Mesenchymal stem cell (in vitro differentiated cells and primary cell): Measurements from ENCODE around the gene MAGI3.

Experiments
- DNase-seq: peaks from one replicate; pipeline ENCODE4 v3.0.0-alpha.2; 2013
- H2AFZ ChIP-seq: one replicate; pipeline ENCODE4 v1.6.1; 2013; ENCODE audit warnings: low read depth, mild to moderate bottlenecking, control low read depth, inconsistent platforms, low read length, moderate library complexity
- H2AK5ac ChIP-seq: 2 replicates; pipeline ENCODE4 v1.6.1; 2013; ENCODE audit warnings: low read length, moderate library complexity, mild to moderate bottlenecking, inconsistent platforms; ENCODE audit not compliant: severe bottlenecking
- H2BK120ac ChIP-seq: one replicate; pipeline ENCODE4 v1.6.1; 2013; ENCODE audit warnings: low read depth, mild to moderate bottlenecking, inconsistent platforms, low read length, moderate library complexity
- H2BK12ac ChIP-seq, 2 experiments: one replicate each; pipeline ENCODE4 v1.6.1; 2013; ENCODE audit warnings: inconsistent platforms in 2 of 2, low read length in 2 of 2, mild to moderate bottlenecking in 2 of 2, moderate library complexity in 2 of 2, control low read depth in 1 of 2
- H2BK15ac ChIP-seq: one replicate; pipeline ENCODE4 v1.6.1; 2013; ENCODE audit warnings: mild to moderate bottlenecking, low read depth, inconsistent platforms; ENCODE audit not compliant: poor library complexity, severe bottlenecking
- H2BK5ac ChIP-seq: 2 replicates; pipeline ENCODE4 v1.6.1; 2013; ENCODE audit warnings: low read depth, mild to moderate bottlenecking, low read length, control low read depth, inconsistent platforms; ENCODE audit not compliant: poor library complexity, severe bottlenecking
- H3K14ac ChIP-seq, 2 experiments: one replicate each; pipeline ENCODE4 v1.6.1; 2013; ENCODE audit warnings: inconsistent platforms in 2 of 2, low read length in 2 of 2, control low read depth in 1 of 2, mild to moderate bottlenecking in 1 of 2, moderate library complexity in 1 of 2
- H3K18ac ChIP-seq, 2 experiments: one replicate each; pipeline ENCODE4 v1.6.1; 2013; ENCODE audit warnings: inconsistent platforms in 2 of 2, low read length in 2 of 2, control low read depth in 1 of 2, low read depth in 1 of 2, mild to moderate bottlenecking in 1 of 2
- H3K23ac ChIP-seq, 2 experiments: one replicate each; pipeline ENCODE4 v1.6.1; 2013; ENCODE audit warnings: inconsistent platforms in 2 of 2, low read length in 2 of 2, mild to moderate bottlenecking in 2 of 2, moderate library complexity in 2 of 2, control low read depth in 1 of 2
- H3K27ac ChIP-seq: 2 replicates; pipeline ENCODE4 v1.5.1; 2013; ENCODE audit warnings: mild to moderate bottlenecking, moderate library complexity, low read length, control low read depth, inconsistent platforms; ENCODE audit not compliant: poor library complexity, severe bottlenecking
- H3K27me3 ChIP-seq, 2 experiments: 2 replicates each; pipeline versions ENCODE4 v1.6.1 to v1.7.0; 2013; ENCODE audit warnings: low read length in 2 of 2, mild to moderate bottlenecking in 2 of 2, moderate library complexity in 2 of 2, control low read depth in 1 of 2, inconsistent platforms in 1 of 2; ENCODE audit not compliant: control insufficient read depth in 1 of 2, insufficient read depth in 1 of 2
- H3K36me3 ChIP-seq, 2 experiments: 2 replicates each; pipeline versions ENCODE4 v1.6.1 to v1.7.0; 2013; ENCODE audit warnings: low read length in 2 of 2, control low read depth in 1 of 2, inconsistent platforms in 1 of 2, low read depth in 1 of 2, mild to moderate bottlenecking in 1 of 2; ENCODE audit not compliant: insufficient read depth in 2 of 2, control insufficient read depth in 1 of 2
- H3K4ac ChIP-seq, 2 experiments: one replicate each; pipeline ENCODE4 v1.6.1; 2013; ENCODE audit warnings: inconsistent platforms in 2 of 2, low read length in 2 of 2, mild to moderate bottlenecking in 2 of 2, moderate library complexity in 2 of 2, control low read depth in 1 of 2, low read depth in 1 of 2
- H3K4me1 ChIP-seq: 2 replicates; pipeline ENCODE4 v1.6.1; 2013; ENCODE audit warnings: low read depth, low read length, control low read depth; ENCODE audit not compliant: control insufficient read depth, insufficient read depth
- H3K4me2 ChIP-seq: 2 replicates; pipeline ENCODE4 v1.6.1; 2013; ENCODE audit warnings: low read length, mild to moderate bottlenecking, inconsistent platforms; ENCODE audit not compliant: poor library complexity, severe bottlenecking
- H3K4me3 ChIP-seq, 2 experiments: 2 replicates each; pipeline versions ENCODE4 v1.5.1 to v1.7.0; 2013; ENCODE audit warnings: low read length in 2 of 2, mild to moderate bottlenecking in 2 of 2, control low read depth in 1 of 2, low read depth in 1 of 2; ENCODE audit not compliant: insufficient read depth in 1 of 2
- H3K79me1 ChIP-seq: replicated peaks from 2 replicates; pipeline ENCODE4 v1.6.1; 2013; ENCODE audit warnings: mild to moderate bottlenecking, control low read depth, low read length, inconsistent platforms; ENCODE audit not compliant: poor library complexity, severe bottlenecking
- H3K9ac ChIP-seq: 2 replicates; pipeline ENCODE4 v1.7.0; 2013; ENCODE audit warnings: mild to moderate bottlenecking, low read length, moderate library complexity
- H3K9me3 ChIP-seq: 2 replicates; pipeline ENCODE4 v1.7.0; 2013; ENCODE audit warnings: mild to moderate bottlenecking, low read length; ENCODE audit not compliant: control insufficient read depth
- H4K8ac ChIP-seq: one replicate; pipeline ENCODE4 v1.6.1; 2013; ENCODE audit warnings: inconsistent platforms, mild to moderate bottlenecking, low read length, moderate library complexity
- H4K91ac ChIP-seq: one replicate; pipeline ENCODE4 v1.6.1; 2013; ENCODE audit warnings: mild to moderate bottlenecking, low read length, inconsistent platforms
- WGBS: methylation state at CpG from one replicate; pipeline ENCODE4 v1.1.7; 2013; ENCODE audit warnings: mixed read lengths; 5-methylcytosine and 5-hydroxymethylcytosine counted together

The MAGI3 gene

GRCh38 chr1:113369699-113370098 lies 20.6 kb upstream of the MAGI3 start:
- Histone ChIP-seq H3K18ac (no peak overlapping the region), H3K23ac (no peak overlapping the region), H2BK120ac (no peak overlapping the region), H2AK5ac (no peak overlapping the region), H3K9ac (no peak overlapping the region), H3K27ac (no peak overlapping the region), H2BK5ac (no peak overlapping the region), H4K91ac (no peak overlapping the region), H3K4me2 (no peak overlapping the region), H3K4me1 (no peaks in the 10 kb centered on the region), H3K79me1 (no peaks in the 10 kb centered on the region), H3K14ac (no peak overlapping the region), H2BK12ac (no peak overlapping the region), H2BK15ac (no peak overlapping the region), H3K4ac (no peak overlapping the region), H4K8ac (no peak overlapping the region), H3K27me3 (no peaks in the 10 kb centered on the region), H3K36me3 (no peaks in the 10 kb centered on the region), H2AFZ (no peak overlapping the region), H3K4me3 (no peak overlapping the region), H3K9me3 (no peaks in the 10 kb centered on the region)
- DNase-seq: no peak
- WGBS: 97% methylated on average over 1 of the region's 1 CpG

- H2AFZ ChIP-seq: no peak overlapping the region
- no peak for DNase-seq
- H2BK5ac ChIP-seq: no peak overlapping the region
- no peak overlapping the region for H3K4me3 ChIP-seq
- no peaks in the 10 kb centered on the region for H3K36me3 ChIP-seq
- H2BK120ac ChIP-seq: no peak overlapping the region
- H2BK15ac ChIP-seq: no peak overlapping the region
- no peak overlapping the region for H3K4me2 ChIP-seq
- no peak overlapping the region for H4K91ac ChIP-seq
- no peaks in the 10 kb centered on the region for H3K27me3 ChIP-seq
- H3K23ac ChIP-seq: no peak overlapping the region
- no peak overlapping the region for H3K4ac ChIP-seq
- no peak overlapping the region for H3K9ac ChIP-seq
- no peaks in the 10 kb centered on the region for H3K4me1 ChIP-seq
- H3K27ac ChIP-seq: no peak overlapping the region
- no peak overlapping the region for H3K18ac ChIP-seq
- no peak overlapping the region for H4K8ac ChIP-seq
- no peak overlapping the region for H2BK12ac ChIP-seq
- 84% methylated on average over 3 of the region's 3 CpGs for WGBS
- H3K79me1 ChIP-seq: no peaks in the 10 kb centered on the region
- H2AK5ac ChIP-seq: no peak overlapping the region
- no peak overlapping the region for H3K14ac ChIP-seq
- no peaks in the 10 kb centered on the region for H3K9me3 ChIP-seq
These were observed 19.4 kb upstream of the MAGI3 start for GRCh38 chr1:113370868-113371267.

- Histone ChIP-seq H3K18ac (no peak overlapping the region), H4K8ac (no peak overlapping the region), H2BK5ac (no peak overlapping the region), H3K9me3 (no peaks in the 10 kb centered on the region), H2AFZ (no peak overlapping the region), H3K79me1 (no peaks in the 10 kb centered on the region), H3K27ac (no peak overlapping the region), H3K14ac (no peak overlapping the region), H2AK5ac (no peak overlapping the region), H3K23ac (no peak overlapping the region), H3K4me1 (no peaks in the 10 kb centered on the region), H2BK120ac (no peak overlapping the region), H4K91ac (no peak overlapping the region), H2BK15ac (no peak overlapping the region), H3K4me3 (no peak overlapping the region), H3K4me2 (no peak overlapping the region), H2BK12ac (no peak overlapping the region), H3K4ac (no peak overlapping the region), H3K36me3 (no peaks in the 10 kb centered on the region), H3K9ac (no peak overlapping the region), H3K27me3 (no peaks in the 10 kb centered on the region)
- WGBS: no CpG with 5 or more reads among the region's 2 CpGs
- no peak for DNase-seq
These were observed 17.8 kb upstream of the MAGI3 start for GRCh38 chr1:113372546-113372945.

GRCh38 chr1:113373644-113374043 lies 16.7 kb upstream of the MAGI3 start:
- H2BK120ac ChIP-seq: no peak overlapping the region
- no peaks in the 10 kb centered on the region for H3K9me3 ChIP-seq
- H3K4me1 ChIP-seq: no peaks in the 10 kb centered on the region
- no peak overlapping the region for H2BK12ac ChIP-seq
- no peaks in the 10 kb centered on the region for H3K79me1 ChIP-seq
- H3K4ac ChIP-seq: no peak overlapping the region
- no peak overlapping the region for H4K91ac ChIP-seq
- no peak overlapping the region for H2AFZ ChIP-seq
- H3K9ac ChIP-seq: no peak overlapping the region
- no peak overlapping the region for H3K18ac ChIP-seq
- H3K27ac ChIP-seq: no peak overlapping the region
- H3K23ac ChIP-seq: no peak overlapping the region
- H3K4me3 ChIP-seq: no peak overlapping the region
- H3K36me3 ChIP-seq: no peaks in the 10 kb centered on the region
- no peak overlapping the region for H3K4me2 ChIP-seq
- no peaks in the 10 kb centered on the region for H3K27me3 ChIP-seq
- H2BK15ac ChIP-seq: no peak overlapping the region
- no peak overlapping the region for H4K8ac ChIP-seq
- H3K14ac ChIP-seq: no peak overlapping the region
- H2AK5ac ChIP-seq: no peak overlapping the region
- no peak overlapping the region for H2BK5ac ChIP-seq
- DNase-seq: no peak
